PC-9 (cell line): ENCODE data around the gene ABCA7. TPM values are rescaled to one million over a fixed set of nuclear protein-coding genes. Genes with fewer than 3 reads are reported as not detected.

Experiments
- BruUV-seq: library from RNA; stranded (reverse); fragments of 400-500 nt; replicated peaks from 2 replicates; lab custom pipeline; 2021; lab: Mats Ljungman, UMichigan
- CTCF ChIA-PET: fragments of 300-600 bp; sonication (Branson Sonifier 250); formaldehyde crosslinking; loops from one replicate; lab custom pipeline; 2022; ENCODE audit warnings: antibody characterized with exemption; lab: Charles Lee
- POLR2A ChIA-PET: fragments of 300-600 bp; sonication (Branson Sonifier 250); formaldehyde crosslinking; loops from one replicate; lab custom pipeline; 2022; ENCODE audit warnings: antibody characterized with exemption; ENCODE audit not compliant: unreplicated experiment; lab: Charles Lee
- DNase-seq, 2 experiments: peaks; one replicate each; pipeline versions ENCODE4 v3.0.0 to v3.0.0-alpha.2; 2015 to 2022; ENCODE audit warnings: mixed read lengths in 1 of 2
- H2AFZ ChIP-seq: fragments of 200-600 bp; sonication (generic); 2 replicates; pipeline ENCODE4 v1.8.1; 2017; ENCODE audit warnings: antibody characterized with exemption
- H3F3A ChIP-seq: fragments of 200-600 bp; sonication (generic); 2 replicates; pipeline ENCODE4 v1.8.1; 2017; ENCODE audit warnings: antibody characterized with exemption, mild to moderate bottlenecking, low read depth; ENCODE audit not compliant: insufficient read depth
- H3K27ac ChIP-seq: fragments of 200-600 bp; sonication (generic); 2 replicates; pipeline ENCODE4 v1.6.1; 2016; ENCODE audit warnings: mixed run types
- H3K27me3 ChIP-seq: fragments of 200-600 bp; sonication (generic); 2 replicates; pipeline ENCODE4 v1.6.1; 2016; ENCODE audit warnings: low read depth, mixed run types; ENCODE audit not compliant: insufficient read depth
- H3K36me3 ChIP-seq: fragments of 200-600 bp; sonication (generic); 2 replicates; pipeline ENCODE4 v1.6.1; 2016; ENCODE audit warnings: low read depth, mixed run types
- H3K4me1 ChIP-seq: fragments of 200-600 bp; sonication (generic); replicated peaks from 2 replicates; pipeline ENCODE4 v1.6.1; 2016; ENCODE audit warnings: mixed run types; ENCODE audit not compliant: insufficient read depth
- H3K4me2 ChIP-seq: fragments of 200-600 bp; sonication (generic); 2 replicates; pipeline ENCODE4 v1.6.1; 2017; ENCODE audit warnings: mixed run types
- H3K4me3 ChIP-seq: fragments of 200-600 bp; sonication (generic); 2 replicates; pipeline ENCODE4 v1.6.1; 2016; ENCODE audit warnings: mixed run types
- H3K79me2 ChIP-seq: fragments of 200-600 bp; sonication (generic); 2 replicates; pipeline ENCODE4 v1.6.1; 2017; ENCODE audit warnings: low read depth, mixed run types
- H3K9me2 ChIP-seq: fragments of 200-600 bp; sonication (generic); 2 replicates; pipeline ENCODE4 v1.8.1; 2017; ENCODE audit warnings: mild to moderate bottlenecking; ENCODE audit not compliant: insufficient read depth
- H3K9me3 ChIP-seq: fragments of 200-600 bp; sonication (generic); 2 replicates; pipeline ENCODE4 v1.8.1; 2016; ENCODE audit warnings: low read depth; ENCODE audit not compliant: insufficient read depth
- H4K20me1 ChIP-seq: fragments of 200-600 bp; sonication (generic); 2 replicates; pipeline ENCODE4 v1.8.1; 2017; ENCODE audit not compliant: insufficient read depth
- EZH2 ChIP-seq: fragments of 200-600 bp; sonication (generic); IDR thresholded peaks from 2 replicates; pipeline ENCODE4 v1.8.0; 2017; ENCODE audit warnings: antibody characterized with exemption, low read depth
- intact Hi-C: fragments of 100-400 bp; cut with micrococcal nuclease; formaldehyde crosslinking; loops from one replicate; pipeline ENCODE4 v1.10.0; 2022; ENCODE audit not compliant: unreplicated experiment
- total RNA-seq: library from RNA; stranded (reverse); gene quantifications from 2 replicates; pipeline ENCODE4 v1.2.3, GENCODE V29; 2021
- TF ChIP-seq, protein P1 (sequence below): fragments of 200-600 bp; sonication (generic); conservative IDR thresholded peaks from 2 replicates; pipeline ENCODE4 v1.6.1; 2017; ENCODE audit warnings: mixed run types, antibody characterized with exemption, mild to moderate bottlenecking, moderate library complexity

Gene ABCA7
- total RNA-seq, 1 experiment from 2014 or later = 29.9 TPM

DNA sequence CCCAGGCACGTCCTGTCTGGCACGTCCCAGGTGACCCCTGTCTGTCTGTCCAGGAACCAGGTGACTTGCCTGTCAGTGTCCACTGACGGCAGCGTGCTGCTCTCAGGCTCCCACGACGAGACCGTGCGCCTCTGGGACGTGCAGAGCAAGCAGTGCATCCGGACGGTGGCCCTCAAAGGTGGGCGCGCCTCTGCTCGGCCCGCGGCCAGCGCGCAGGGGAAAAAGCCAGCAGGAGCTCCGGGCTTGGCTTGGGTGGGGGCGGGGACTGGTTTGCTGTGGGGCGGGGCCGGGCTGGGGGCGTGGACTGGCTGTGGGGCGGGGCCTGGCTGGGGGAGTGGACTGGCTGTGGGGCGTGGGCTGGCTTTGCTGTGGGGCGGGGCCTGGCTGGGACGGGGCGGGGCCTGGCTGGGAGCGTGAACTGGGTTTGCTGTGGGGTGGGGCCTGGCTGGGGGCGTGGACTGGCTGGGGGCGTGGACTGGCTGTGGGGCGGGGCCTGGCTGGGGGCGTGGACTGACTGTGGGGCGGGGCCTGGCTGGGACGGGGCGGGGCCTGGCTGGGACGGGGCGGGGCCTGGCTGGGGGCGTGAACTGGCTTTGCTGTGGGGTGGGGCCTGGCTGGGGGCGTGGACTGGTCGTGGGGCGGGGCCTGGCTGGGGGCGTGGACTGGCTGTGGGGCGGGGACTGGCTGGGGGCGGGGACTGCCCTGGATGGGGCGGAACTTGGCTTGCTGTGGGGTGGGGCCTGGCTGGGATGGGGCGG lies 48.6 kb upstream of the ABCA7 start:
- POLR2A ChIA-PET = no interaction called here
- Histone ChIP-seq H3K4me3 (no peak overlapping the region), H3K9me3 (no peaks in the 10 kb centered on the region), H4K20me1 (peaks cover 36% of the 10 kb centered on the region), H3K4me2 (no peak overlapping the region), H2AFZ (no peak overlapping the region), H3K4me1 (peaks cover 24% of the 10 kb centered on the region), H3K27me3 (no peaks in the 10 kb centered on the region), H3K79me2 (no peaks in the 10 kb centered on the region), H3K36me3 (no peaks in the 10 kb centered on the region), H3K27ac (no peak overlapping the region), H3K9me2 (no peaks in the 10 kb centered on the region), H3F3A (peaks cover 46% of the 10 kb centered on the region; the same call in 1 of the 2 replicates)
- BruUV-seq = no TSS peak
- intact Hi-C loops = no loop called here
- CTCF ChIA-PET = no interaction called here
- no peak for TF ChIP-seq EZH2
- TF ChIP-seq, protein P1, sequence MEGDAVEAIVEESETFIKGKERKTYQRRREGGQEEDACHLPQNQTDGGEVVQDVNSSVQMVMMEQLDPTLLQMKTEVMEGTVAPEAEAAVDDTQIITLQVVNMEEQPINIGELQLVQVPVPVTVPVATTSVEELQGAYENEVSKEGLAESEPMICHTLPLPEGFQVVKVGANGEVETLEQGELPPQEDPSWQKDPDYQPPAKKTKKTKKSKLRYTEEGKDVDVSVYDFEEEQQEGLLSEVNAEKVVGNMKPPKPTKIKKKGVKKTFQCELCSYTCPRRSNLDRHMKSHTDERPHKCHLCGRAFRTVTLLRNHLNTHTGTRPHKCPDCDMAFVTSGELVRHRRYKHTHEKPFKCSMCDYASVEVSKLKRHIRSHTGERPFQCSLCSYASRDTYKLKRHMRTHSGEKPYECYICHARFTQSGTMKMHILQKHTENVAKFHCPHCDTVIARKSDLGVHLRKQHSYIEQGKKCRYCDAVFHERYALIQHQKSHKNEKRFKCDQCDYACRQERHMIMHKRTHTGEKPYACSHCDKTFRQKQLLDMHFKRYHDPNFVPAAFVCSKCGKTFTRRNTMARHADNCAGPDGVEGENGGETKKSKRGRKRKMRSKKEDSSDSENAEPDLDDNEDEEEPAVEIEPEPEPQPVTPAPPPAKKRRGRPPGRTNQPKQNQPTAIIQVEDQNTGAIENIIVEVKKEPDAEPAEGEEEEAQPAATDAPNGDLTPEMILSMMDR = no peak
- DNase-seq = peak in 1 of 2 experiments; percentile 24

DNA sequence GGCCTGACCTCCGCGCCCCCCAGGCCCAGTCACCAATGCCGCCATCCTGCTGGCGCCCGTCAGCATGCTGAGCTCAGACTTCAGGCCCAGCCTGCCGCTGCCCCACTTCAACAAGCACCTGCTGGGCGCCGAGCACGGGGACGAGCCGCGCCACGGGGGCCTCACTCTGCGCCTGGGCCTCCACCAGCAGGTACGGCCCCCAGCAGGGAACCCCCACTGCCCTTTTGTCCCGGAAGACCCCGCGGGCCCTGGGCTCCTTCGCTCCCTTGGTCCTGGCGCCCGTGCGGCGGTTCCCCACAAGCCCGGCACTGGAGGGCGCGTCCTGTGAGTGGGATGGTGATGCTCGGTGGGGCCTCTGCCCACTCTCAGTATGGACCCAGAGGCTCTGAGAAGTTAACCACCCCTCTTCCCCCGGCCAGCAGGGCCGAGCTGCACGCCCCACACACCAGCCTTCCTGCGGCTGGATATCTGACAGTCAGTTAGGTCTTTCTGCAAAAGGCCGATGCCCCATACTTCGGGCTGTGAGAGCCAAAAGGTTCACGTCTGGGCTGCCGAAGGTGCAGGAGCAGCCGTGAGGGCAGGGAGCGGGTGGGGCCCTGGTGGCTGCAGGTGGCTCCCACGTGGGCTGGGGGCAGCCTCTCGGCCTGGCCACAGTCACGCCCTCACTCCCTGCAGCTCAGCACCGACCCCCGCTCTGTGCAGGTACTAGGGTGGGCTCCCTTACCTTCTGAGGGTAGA lies 47.8 kb upstream of the ABCA7 start:
- DNase-seq = no peak
- H3K27ac ChIP-seq = no peak overlapping the region
- TF ChIP-seq, protein P1 = no peak
- TF ChIP-seq EZH2 = no peak
- no peaks in the 10 kb centered on the region for H3K79me2 ChIP-seq
- H3K9me2 ChIP-seq = no peaks in the 10 kb centered on the region
- intact Hi-C loops = no loop called here
- H3K36me3 ChIP-seq = no peaks in the 10 kb centered on the region
- H3K4me2 ChIP-seq = no peak overlapping the region
- peaks cover 36% of the 10 kb centered on the region for H4K20me1 ChIP-seq
- H3F3A ChIP-seq = peaks cover 50% of the 10 kb centered on the region; the same call in 1 of the 2 replicates
- H2AFZ ChIP-seq = no peak overlapping the region
- peaks cover 28% of the 10 kb centered on the region for H3K4me1 ChIP-seq
- POLR2A ChIA-PET = no interaction called here
- CTCF ChIA-PET = no interaction called here
- no TSS peak for BruUV-seq
- no peaks in the 10 kb centered on the region for H3K9me3 ChIP-seq
- H3K4me3 ChIP-seq = no peak overlapping the region
- H3K27me3 ChIP-seq = peaks cover 3% of the 10 kb centered on the region; the same call in 1 of the 2 replicates

DNA sequence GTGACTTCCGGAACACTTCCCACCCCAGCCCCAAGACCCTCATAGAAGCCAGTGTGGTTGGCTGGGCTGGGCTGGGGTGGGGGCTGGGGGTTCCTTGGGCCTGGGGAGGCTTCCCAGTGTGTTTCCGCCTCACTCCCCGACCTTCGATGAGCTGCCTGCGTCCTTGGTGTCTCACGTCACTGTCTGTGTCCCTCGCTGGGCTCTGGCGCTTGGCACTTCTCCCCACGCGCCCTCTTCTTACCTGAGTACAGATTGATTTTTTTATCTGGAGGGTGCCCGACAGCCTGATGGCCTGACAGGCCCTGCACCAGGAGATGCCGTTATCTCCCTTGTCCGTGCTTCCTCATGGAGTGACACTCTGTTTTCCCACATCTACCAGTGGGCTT lies 47.2 kb upstream of the ABCA7 start:
- Histone ChIP-seq H3K4me1 (peaks cover 28% of the 10 kb centered on the region), H3K27ac (no peak overlapping the region), H3K4me2 (no peak overlapping the region), H3K9me2 (no peaks in the 10 kb centered on the region), H3K79me2 (no peaks in the 10 kb centered on the region), H3K27me3 (peaks cover 7% of the 10 kb centered on the region; the same call in 1 of the 2 replicates), H4K20me1 (peaks cover 36% of the 10 kb centered on the region), H3K9me3 (no peaks in the 10 kb centered on the region), H3K36me3 (no peaks in the 10 kb centered on the region), H3K4me3 (no peak overlapping the region), H3F3A (peaks cover 50% of the 10 kb centered on the region; the same call in 1 of the 2 replicates), H2AFZ (no peak overlapping the region)
- POLR2A ChIA-PET = no interaction called here
- no peak for TF ChIP-seq EZH2
- TF ChIP-seq, protein P1 = no peak
- CTCF ChIA-PET = no interaction called here
- intact Hi-C loops = no loop called here
- DNase-seq = no peak
- no TSS peak for BruUV-seq
